ENCODE data around the gene BCL6. TPM values are rescaled to one million over a fixed set of nuclear protein-coding genes. Genes with fewer than 3 reads are reported as not detected.

BCL6 gene
- total and polyA plus RNA-seq, 9 of the 15 experiments (the other 6 are each of a cell fraction or from before 2014, with no cell fraction given) = 0.08 to 3.5 (median 1.6) TPM

- H3K9ac ChIP-seq (ENCODE audit: insufficient read depth in 1 of 2, low read depth in 2 of 2, low read length in 2 of 2) = no peak overlapping the region
- H3K4me3 ChIP-seq = no peak overlapping the region
- no peaks in the 10 kb centered on the region for H3K79me2 ChIP-seq (ENCODE audit: control insufficient read depth, insufficient read depth, low read length)
- 0% methylated on average over 3 of the region's 3 CpGs for WGBS (ENCODE audit: insufficient coverage, low coverage, missing lambda C conversion rate)
- FAIRE-seq (peak; percentile 48), DNase-seq (ENCODE audit: extremely low read depth in 1 of 4, low spot score in 3 of 4) (no peak), ATAC-seq (no peak)
- no peak overlapping the region for H3K4me2 ChIP-seq (ENCODE audit: insufficient read depth, low read length)
- no peaks in the 10 kb centered on the region for H4K20me1 ChIP-seq (replicated peaks; ENCODE audit: control insufficient read depth, insufficient read depth, low read length)
- H2AFZ ChIP-seq (ENCODE audit: low read depth, low read length) = no peak overlapping the region
- no peaks in the 10 kb centered on the region; a peak in 1 of 5 replicates for H3K4me1 ChIP-seq (replicated peaks in 1 of 2; ENCODE audit: control insufficient read depth in 2 of 2, insufficient read depth in 2 of 2, low read length in 2 of 2)
- H3K9me3 ChIP-seq (replicated peaks; ENCODE audit: control insufficient read depth, insufficient read depth, low read depth, low read length) = no peaks in the 10 kb centered on the region
- TF ChIP-seq TAF15 (IDR thresholded peaks at IDR 0.05; ENCODE audit: low read depth, low read length) (no peak), NR3C1 (CRISPR knock-in tag; IDR thresholded peaks at IDR 0.05) (no peak), KLF16 (IDR thresholded peaks at IDR 0.05) (no peak), CBX1 (IDR thresholded peaks at IDR 0.05; ENCODE audit: low read depth) (no peak), MBD2 (IDR thresholded peaks at IDR 0.05; ENCODE audit: borderline replicate concordance, low read depth) (no peak), FUS (optimal IDR thresholded peaks at IDR 0.05; ENCODE audit: low read depth, low read length) (no peak), NCOR1 (IDR thresholded peaks at IDR 0.05) (no peak), CEBPZ (IDR thresholded peaks at IDR 0.05; ENCODE audit: borderline replicate concordance, low read depth, low read length) (no peak), CUX1 (CRISPR knock-in tag; IDR thresholded peaks at IDR 0.05) (no peak), ZNF384 (IDR thresholded peaks at IDR 0.05; ENCODE audit: low read depth, low read length) (no peak)
- in situ Hi-C loops (cut with MboI) = no loop called here
- H3K9me1 ChIP-seq (ENCODE audit: control insufficient read depth, insufficient read depth, low read length) = no peaks in the 10 kb centered on the region
- ChIA-PET POLR2A (no interaction called here), CTCF (ENCODE audit: low intra/inter-chr PET ratio) (no interaction called here)
- no TSS peak for BruUV-seq (replicated peaks)
- H3K36me3 ChIP-seq (ENCODE audit: control insufficient read depth, insufficient read depth, low read length) = no peaks in the 10 kb centered on the region
- H3K27ac ChIP-seq (ENCODE audit: extremely low read depth, low read depth, low read length) = no peak overlapping the region
- H3K27me3 ChIP-seq (ENCODE audit: control insufficient read depth in 2 of 2, insufficient read depth in 2 of 2, low read length in 2 of 2) = peaks cover 0 to 2% of the 10 kb centered on the region in 2 experiments; a peak in 2 of 5 replicates
- intact Hi-C loops (cut with micrococcal nuclease) = no loop called here
These were observed 36.7 kb upstream of the BCL6 start for GRCh38 chr3:187782006-187782405.
